Mesenchymal stem cell (in vitro differentiated cells and primary cell): ENCODE measurements around the gene BAG5. TPM values are rescaled to one million over a fixed set of nuclear protein-coding genes. Genes with fewer than 3 reads are reported as not detected.

Experiments used
- DNase-seq: peaks from one replicate; pipeline ENCODE4 v3.0.0-alpha.2; 2013
- H2AFZ ChIP-seq: one replicate; pipeline ENCODE4 v1.6.1; 2013; ENCODE audit warnings: low read depth, mild to moderate bottlenecking, control low read depth, inconsistent platforms, low read length, moderate library complexity
- H2AK5ac ChIP-seq: 2 replicates; pipeline ENCODE4 v1.6.1; 2013; ENCODE audit warnings: low read length, moderate library complexity, mild to moderate bottlenecking, inconsistent platforms; ENCODE audit not compliant: severe bottlenecking
- H2BK120ac ChIP-seq: one replicate; pipeline ENCODE4 v1.6.1; 2013; ENCODE audit warnings: low read depth, mild to moderate bottlenecking, inconsistent platforms, low read length, moderate library complexity
- H2BK12ac ChIP-seq, 2 experiments: one replicate each; pipeline ENCODE4 v1.6.1; 2013; ENCODE audit warnings: inconsistent platforms in 2 of 2, low read length in 2 of 2, mild to moderate bottlenecking in 2 of 2, moderate library complexity in 2 of 2, control low read depth in 1 of 2
- H2BK15ac ChIP-seq: one replicate; pipeline ENCODE4 v1.6.1; 2013; ENCODE audit warnings: mild to moderate bottlenecking, low read depth, inconsistent platforms; ENCODE audit not compliant: poor library complexity, severe bottlenecking
- H2BK5ac ChIP-seq: 2 replicates; pipeline ENCODE4 v1.6.1; 2013; ENCODE audit warnings: low read depth, mild to moderate bottlenecking, low read length, control low read depth, inconsistent platforms; ENCODE audit not compliant: poor library complexity, severe bottlenecking
- H3K14ac ChIP-seq, 2 experiments: one replicate each; pipeline ENCODE4 v1.6.1; 2013; ENCODE audit warnings: inconsistent platforms in 2 of 2, low read length in 2 of 2, control low read depth in 1 of 2, mild to moderate bottlenecking in 1 of 2, moderate library complexity in 1 of 2
- H3K18ac ChIP-seq, 2 experiments: one replicate each; pipeline ENCODE4 v1.6.1; 2013; ENCODE audit warnings: inconsistent platforms in 2 of 2, low read length in 2 of 2, control low read depth in 1 of 2, low read depth in 1 of 2, mild to moderate bottlenecking in 1 of 2
- H3K23ac ChIP-seq, 2 experiments: one replicate each; pipeline ENCODE4 v1.6.1; 2013; ENCODE audit warnings: inconsistent platforms in 2 of 2, low read length in 2 of 2, mild to moderate bottlenecking in 2 of 2, moderate library complexity in 2 of 2, control low read depth in 1 of 2
- H3K27ac ChIP-seq: 2 replicates; pipeline ENCODE4 v1.5.1; 2013; ENCODE audit warnings: mild to moderate bottlenecking, moderate library complexity, low read length, control low read depth, inconsistent platforms; ENCODE audit not compliant: poor library complexity, severe bottlenecking
- H3K27me3 ChIP-seq, 2 experiments: 2 replicates each; pipeline versions ENCODE4 v1.6.1 to v1.7.0; 2013; ENCODE audit warnings: low read length in 2 of 2, mild to moderate bottlenecking in 2 of 2, moderate library complexity in 2 of 2, control low read depth in 1 of 2, inconsistent platforms in 1 of 2; ENCODE audit not compliant: control insufficient read depth in 1 of 2, insufficient read depth in 1 of 2
- H3K36me3 ChIP-seq, 2 experiments: 2 replicates each; pipeline versions ENCODE4 v1.6.1 to v1.7.0; 2013; ENCODE audit warnings: low read length in 2 of 2, control low read depth in 1 of 2, inconsistent platforms in 1 of 2, low read depth in 1 of 2, mild to moderate bottlenecking in 1 of 2; ENCODE audit not compliant: insufficient read depth in 2 of 2, control insufficient read depth in 1 of 2
- H3K4ac ChIP-seq, 2 experiments: one replicate each; pipeline ENCODE4 v1.6.1; 2013; ENCODE audit warnings: inconsistent platforms in 2 of 2, low read length in 2 of 2, mild to moderate bottlenecking in 2 of 2, moderate library complexity in 2 of 2, control low read depth in 1 of 2, low read depth in 1 of 2
- H3K4me1 ChIP-seq: 2 replicates; pipeline ENCODE4 v1.6.1; 2013; ENCODE audit warnings: low read depth, low read length, control low read depth; ENCODE audit not compliant: control insufficient read depth, insufficient read depth
- H3K4me2 ChIP-seq: 2 replicates; pipeline ENCODE4 v1.6.1; 2013; ENCODE audit warnings: low read length, mild to moderate bottlenecking, inconsistent platforms; ENCODE audit not compliant: poor library complexity, severe bottlenecking
- H3K4me3 ChIP-seq, 2 experiments: 2 replicates each; pipeline versions ENCODE4 v1.5.1 to v1.7.0; 2013; ENCODE audit warnings: low read length in 2 of 2, mild to moderate bottlenecking in 2 of 2, control low read depth in 1 of 2, low read depth in 1 of 2; ENCODE audit not compliant: insufficient read depth in 1 of 2
- H3K79me1 ChIP-seq: replicated peaks from 2 replicates; pipeline ENCODE4 v1.6.1; 2013; ENCODE audit warnings: mild to moderate bottlenecking, control low read depth, low read length, inconsistent platforms; ENCODE audit not compliant: poor library complexity, severe bottlenecking
- H3K9ac ChIP-seq: 2 replicates; pipeline ENCODE4 v1.7.0; 2013; ENCODE audit warnings: mild to moderate bottlenecking, low read length, moderate library complexity
- H3K9me3 ChIP-seq: 2 replicates; pipeline ENCODE4 v1.7.0; 2013; ENCODE audit warnings: mild to moderate bottlenecking, low read length; ENCODE audit not compliant: control insufficient read depth
- H4K8ac ChIP-seq: one replicate; pipeline ENCODE4 v1.6.1; 2013; ENCODE audit warnings: inconsistent platforms, mild to moderate bottlenecking, low read length, moderate library complexity
- H4K91ac ChIP-seq: one replicate; pipeline ENCODE4 v1.6.1; 2013; ENCODE audit warnings: mild to moderate bottlenecking, low read length, inconsistent platforms
- WGBS: methylation state at CpG from one replicate; pipeline ENCODE4 v1.1.7; 2013; ENCODE audit warnings: mixed read lengths; 5-methylcytosine and 5-hydroxymethylcytosine counted together
- small RNA-seq: library from polyadenylated mRNA; stranded (forward); fragments of <200 nt; extraction: miRNeasy Mini kit (QIAGEN cat#:217004); gene quantifications from one replicate; pipeline ENCODE3, GENCODE V24; 2013; ENCODE audit warnings: low read depth

Gene BAG5

DNA sequence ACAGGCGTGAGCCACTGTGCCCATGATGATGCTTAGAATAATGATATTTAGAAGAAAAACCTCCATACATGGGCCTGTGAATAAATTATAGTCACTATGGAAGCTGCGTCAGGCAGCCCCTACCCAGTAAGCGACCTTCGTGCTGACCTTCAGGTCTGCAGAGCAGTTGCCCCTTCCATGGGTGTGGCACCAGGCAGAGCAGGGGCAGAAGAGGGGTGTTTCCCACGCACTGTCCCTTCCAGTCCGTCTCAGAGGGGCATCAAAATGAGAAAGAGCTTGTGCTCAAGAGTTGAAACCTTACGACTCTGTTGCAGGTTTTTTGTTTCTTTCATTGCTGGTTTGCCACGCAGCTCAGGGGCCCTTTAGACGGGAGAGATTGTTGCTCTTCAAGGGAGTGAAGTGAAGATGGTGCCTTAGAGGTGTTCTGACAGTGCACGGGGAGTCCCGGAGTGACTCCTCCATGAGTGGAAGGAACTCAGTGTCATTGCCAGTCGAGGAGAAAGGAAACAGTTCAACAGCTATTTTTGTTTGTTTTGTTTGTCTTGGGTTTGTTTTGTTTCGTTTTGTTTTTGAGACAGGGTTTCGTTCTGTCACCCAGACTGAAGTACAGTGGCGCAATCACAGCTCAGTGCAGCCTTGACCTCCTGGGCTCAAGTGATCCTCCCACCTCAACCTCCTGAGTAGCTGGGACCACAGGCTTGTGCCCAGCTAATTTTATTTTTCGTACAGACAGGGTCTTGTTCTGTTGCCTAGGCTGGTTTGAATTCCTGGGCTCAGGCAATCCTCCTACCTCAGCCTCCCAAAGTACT, 53.7 kb downstream of the BAG5 start:
- H3K9ac ChIP-seq = no peak overlapping the region
- H3K18ac ChIP-seq = no peak overlapping the region
- no peak overlapping the region for H3K23ac ChIP-seq
- no peak overlapping the region for H3K4ac ChIP-seq
- H3K4me2 ChIP-seq = no peak overlapping the region
- no peak overlapping the region for H4K91ac ChIP-seq
- H4K8ac ChIP-seq = no peak overlapping the region
- no peak overlapping the region for H3K14ac ChIP-seq
- 90% methylated on average over 14 of the region's 16 CpGs for WGBS
- H3K79me1 ChIP-seq = peaks cover 18% of the 10 kb centered on the region
- H3K9me3 ChIP-seq = no peaks in the 10 kb centered on the region
- H2BK5ac ChIP-seq = no peak overlapping the region
- peaks cover 76 to 79% of the 10 kb centered on the region in 2 experiments for H3K36me3 ChIP-seq
- peaks cover 9% of the 10 kb centered on the region for H3K4me1 ChIP-seq
- no peak overlapping the region for H3K4me3 ChIP-seq
- no peak overlapping the region for H3K27ac ChIP-seq
- no peak for DNase-seq
- H2BK15ac ChIP-seq = no peak overlapping the region
- no peak overlapping the region for H2AFZ ChIP-seq
- no peak overlapping the region for H2BK12ac ChIP-seq
- H2BK120ac ChIP-seq = no peak overlapping the region
- H3K27me3 ChIP-seq = no peaks in the 10 kb centered on the region
- H2AK5ac ChIP-seq = no peak overlapping the region

- Histone ChIP-seq H3K4me1 (peaks cover 3% of the 10 kb centered on the region), H2BK5ac (no peak overlapping the region), H3K23ac (no peak overlapping the region), H3K27me3 (no peaks in the 10 kb centered on the region), H2BK15ac (no peak overlapping the region), H3K18ac (no peak overlapping the region), H4K8ac (no peak overlapping the region), H3K79me1 (peaks cover 24% of the 10 kb centered on the region), H3K4ac (no peak overlapping the region), H2AFZ (no peak overlapping the region), H3K14ac (no peak overlapping the region), H2BK120ac (no peak overlapping the region), H3K4me2 (no peak overlapping the region), H3K9ac (no peak overlapping the region), H3K4me3 (no peak overlapping the region), H3K9me3 (no peaks in the 10 kb centered on the region), H4K91ac (no peak overlapping the region), H2AK5ac (no peak overlapping the region), H3K36me3 (peaks cover 76 to 89% of the 10 kb centered on the region in 2 experiments), H3K27ac (no peak overlapping the region), H2BK12ac (no peak overlapping the region)
- DNase-seq = no peak
- WGBS = 94% methylated on average over 3 of the region's 3 CpGs
Observed at GRCh38 chr14:103507751-103508150, 54.7 kb downstream of the BAG5 start.

Small RNAs within 50 kb of the gene (small RNA-seq; reads per million reads assigned to genes)
- gene RNU4-68P (not detected), gene RNU7-160P (not detected)
